Parietal lobe (tissue), 2 donors: ENCODE results near the gene NTM. TPM values are rescaled to one million over a fixed set of nuclear protein-coding genes. Genes with fewer than 3 reads are reported as not detected.

ENCODE experiments used
- small RNA-seq: library from RNA; depleted of rRNA; stranded (forward); fragments of <200 nt; gene quantifications from one replicate; pipeline ENCODE3, GENCODE V24; 2014; ENCODE audit warnings: low replicate concordance
- total RNA-seq: library from RNA; depleted of rRNA; stranded (reverse); fragments of >200 nt; gene quantifications from one replicate; pipeline ENCODE4 v1.2.3, GENCODE V29; 2014

NTM gene
- total RNA-seq, result 266 TPM

GRCh38 chr11:131370090-131370751, at the start of gene NTM:
NTM (plus strand) TSS chr11:131370615.

Small RNAs within 50 kb of the gene (small RNA-seq; reads per million reads assigned to genes)
- not detected for gene RNU6ATAC12P
